ENCODE data around the gene PHF24. TPM values are rescaled to one million over a fixed set of nuclear protein-coding genes. Genes with fewer than 3 reads are reported as not detected.

PHF24 gene
- polyA plus RNA-seq, 1 of the 3 experiments (the other 2 are of a cell fraction), result not detected

GRCh38 chr9:34948451-34948850 is 9.6 kb upstream of the PHF24 start:
- CTCF ChIA-PET, result interaction anchor here (3.4 kb wide), 1 partner anchor 19 kb away, joined by 14 read pairs; no protein-coding TSS in a partner anchor
- no peaks in the 10 kb centered on the region for H4K20me1 ChIP-seq (ENCODE audit: insufficient read depth)
- WGBS (ENCODE audit: low lambda C conversion rate), result 40% methylated on average over 2 of the region's 2 CpGs
- H2AFZ ChIP-seq (ENCODE audit: low read depth), result no peak overlapping the region
- no peaks in the 10 kb centered on the region for H3K9me2 ChIP-seq
- H3K4me1 ChIP-seq (ENCODE audit: control insufficient read depth in 1 of 2, insufficient read depth in 2 of 2, low read depth in 1 of 2, low read length in 1 of 2), result no peaks in the 10 kb centered on the region
- TF ChIP-seq CTCF (IDR thresholded peaks at IDR 0.05) (no peak), CHD2 (IDR thresholded peaks at IDR 0.05; ENCODE audit: low read length, partially characterized antibody) (no peak), MEF2A (IDR thresholded peaks at IDR 0.05; ENCODE audit: borderline replicate concordance, low read depth) (no peak), RXRA (IDR thresholded peaks at IDR 0.05; ENCODE audit: borderline replicate concordance, low read depth) (no peak), RFX5 (IDR thresholded peaks at IDR 0.05; ENCODE audit: low read length) (no peak), RAD21 (IDR thresholded peaks at IDR 0.05; ENCODE audit: low read length) (no peak), EZH2phosphoT487 (IDR thresholded peaks at IDR 0.05; ENCODE audit: borderline replicate concordance, low read depth) (no peak), NFIC (IDR thresholded peaks at IDR 0.05; ENCODE audit: borderline replicate concordance) (no peak), MXI1 (IDR thresholded peaks at IDR 0.05; ENCODE audit: low read depth, low read length) (no peak), TEAD4 (IDR thresholded peaks at IDR 0.05; ENCODE audit: borderline replicate concordance, insufficient read depth) (no peak)
- TF ChIP-seq, protein P1, sequence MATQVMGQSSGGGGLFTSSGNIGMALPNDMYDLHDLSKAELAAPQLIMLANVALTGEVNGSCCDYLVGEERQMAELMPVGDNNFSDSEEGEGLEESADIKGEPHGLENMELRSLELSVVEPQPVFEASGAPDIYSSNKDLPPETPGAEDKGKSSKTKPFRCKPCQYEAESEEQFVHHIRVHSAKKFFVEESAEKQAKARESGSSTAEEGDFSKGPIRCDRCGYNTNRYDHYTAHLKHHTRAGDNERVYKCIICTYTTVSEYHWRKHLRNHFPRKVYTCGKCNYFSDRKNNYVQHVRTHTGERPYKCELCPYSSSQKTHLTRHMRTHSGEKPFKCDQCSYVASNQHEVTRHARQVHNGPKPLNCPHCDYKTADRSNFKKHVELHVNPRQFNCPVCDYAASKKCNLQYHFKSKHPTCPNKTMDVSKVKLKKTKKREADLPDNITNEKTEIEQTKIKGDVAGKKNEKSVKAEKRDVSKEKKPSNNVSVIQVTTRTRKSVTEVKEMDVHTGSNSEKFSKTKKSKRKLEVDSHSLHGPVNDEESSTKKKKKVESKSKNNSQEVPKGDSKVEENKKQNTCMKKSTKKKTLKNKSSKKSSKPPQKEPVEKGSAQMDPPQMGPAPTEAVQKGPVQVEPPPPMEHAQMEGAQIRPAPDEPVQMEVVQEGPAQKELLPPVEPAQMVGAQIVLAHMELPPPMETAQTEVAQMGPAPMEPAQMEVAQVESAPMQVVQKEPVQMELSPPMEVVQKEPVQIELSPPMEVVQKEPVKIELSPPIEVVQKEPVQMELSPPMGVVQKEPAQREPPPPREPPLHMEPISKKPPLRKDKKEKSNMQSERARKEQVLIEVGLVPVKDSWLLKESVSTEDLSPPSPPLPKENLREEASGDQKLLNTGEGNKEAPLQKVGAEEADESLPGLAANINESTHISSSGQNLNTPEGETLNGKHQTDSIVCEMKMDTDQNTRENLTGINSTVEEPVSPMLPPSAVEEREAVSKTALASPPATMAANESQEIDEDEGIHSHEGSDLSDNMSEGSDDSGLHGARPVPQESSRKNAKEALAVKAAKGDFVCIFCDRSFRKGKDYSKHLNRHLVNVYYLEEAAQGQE (IDR thresholded peaks at IDR 0.05; ENCODE audit: low read depth, low read length), result no peak
- no peak overlapping the region for H3K9ac ChIP-seq
- POLR2A ChIA-PET, result no interaction called here
- no peaks in the 10 kb centered on the region for H3K36me3 ChIP-seq (replicated peaks in 1 of 2; ENCODE audit: control insufficient read depth in 1 of 2, insufficient read depth in 2 of 2, low read length in 1 of 2)
- H3K9me3 ChIP-seq, result no peaks in the 10 kb centered on the region
- no peak overlapping the region for H3K27ac ChIP-seq (ENCODE audit: low read depth in 2 of 2, low read length in 1 of 2)
- no peak overlapping the region for H3K4me2 ChIP-seq
- no peaks in the 10 kb centered on the region for H3K27me3 ChIP-seq (ENCODE audit: insufficient read depth)
- no peak overlapping the region for H3K4me3 ChIP-seq (ENCODE audit: low read depth in 2 of 2, low read length in 1 of 2)
- H3K79me2 ChIP-seq (ENCODE audit: insufficient read depth), result no peaks in the 10 kb centered on the region
- DNase-seq, result no peak
- no peaks in the 10 kb centered on the region for H3F3A ChIP-seq (replicated peaks; ENCODE audit: insufficient read depth)

DNA sequence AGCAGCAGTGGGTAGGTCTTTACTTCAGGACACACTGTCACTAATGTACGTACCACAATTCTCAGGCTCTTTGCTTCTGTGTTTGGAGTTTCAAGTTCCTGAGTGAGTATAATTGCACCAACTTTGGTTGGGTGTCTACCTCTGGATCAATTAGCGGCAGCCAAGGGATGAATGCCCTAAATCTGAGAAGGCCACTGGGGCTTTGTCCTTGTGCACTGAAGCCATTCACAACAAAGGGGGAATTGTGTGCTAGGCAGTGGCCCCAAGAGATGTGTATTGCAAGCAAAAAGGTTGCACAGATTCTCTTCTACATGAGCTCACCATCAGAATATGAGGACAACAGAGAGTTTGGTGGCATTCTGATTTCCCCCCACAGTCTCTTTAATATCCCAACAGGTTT is 3.9 kb upstream of the PHF24 start:
- ChIA-PET POLR2A (interaction anchor here (0.9 kb wide), 1 partner anchor 40 kb away, joined by 3 read pairs; no protein-coding TSS in a partner anchor), CTCF (interaction anchor here (1.0 kb wide), 1 partner anchor 31 kb away, joined by 3 read pairs; no protein-coding TSS in a partner anchor)
- H3K4me1 ChIP-seq (ENCODE audit: control insufficient read depth in 1 of 2, insufficient read depth in 2 of 2, low read depth in 1 of 2, low read length in 1 of 2), result peaks cover 0 to 3% of the 10 kb centered on the region in 2 experiments; a peak in 1 of 4 replicates
- no peak overlapping the region for H3K27ac ChIP-seq (ENCODE audit: low read depth in 2 of 2, low read length in 1 of 2)
- H3K9ac ChIP-seq, result no peak overlapping the region
- H3K27me3 ChIP-seq (ENCODE audit: insufficient read depth), result peaks cover 29% of the 10 kb centered on the region
- no peaks in the 10 kb centered on the region for H3K36me3 ChIP-seq (replicated peaks in 1 of 2; ENCODE audit: control insufficient read depth in 1 of 2, insufficient read depth in 2 of 2, low read length in 1 of 2)
- H3K79me2 ChIP-seq (ENCODE audit: insufficient read depth), result no peaks in the 10 kb centered on the region
- no peak for DNase-seq
- H3F3A ChIP-seq (replicated peaks; ENCODE audit: insufficient read depth), result no peaks in the 10 kb centered on the region
- H3K9me2 ChIP-seq, result no peaks in the 10 kb centered on the region
- H4K20me1 ChIP-seq (ENCODE audit: insufficient read depth), result no peaks in the 10 kb centered on the region
- H3K9me3 ChIP-seq, result no peaks in the 10 kb centered on the region
- H3K4me3 ChIP-seq (ENCODE audit: low read depth in 2 of 2, low read length in 1 of 2), result no peak overlapping the region
- H3K4me2 ChIP-seq, result no peak overlapping the region
- H2AFZ ChIP-seq (ENCODE audit: low read depth), result no peak overlapping the region
- 52% methylated on average over 2 of the region's 2 CpGs for whole genome bisulfite sequencing (ENCODE audit: low lambda C conversion rate)
- TF ChIP-seq NFIC (IDR thresholded peaks at IDR 0.05; ENCODE audit: borderline replicate concordance) (no peak), RCOR1 (IDR thresholded peaks at IDR 0.05; ENCODE audit: low read length) (no peak), TCF12 (IDR thresholded peaks at IDR 0.05) (no peak)
- TF ChIP-seq, protein P2, sequence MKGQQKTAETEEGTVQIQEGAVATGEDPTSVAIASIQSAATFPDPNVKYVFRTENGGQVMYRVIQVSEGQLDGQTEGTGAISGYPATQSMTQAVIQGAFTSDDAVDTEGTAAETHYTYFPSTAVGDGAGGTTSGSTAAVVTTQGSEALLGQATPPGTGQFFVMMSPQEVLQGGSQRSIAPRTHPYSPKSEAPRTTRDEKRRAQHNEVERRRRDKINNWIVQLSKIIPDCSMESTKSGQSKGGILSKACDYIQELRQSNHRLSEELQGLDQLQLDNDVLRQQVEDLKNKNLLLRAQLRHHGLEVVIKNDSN (IDR thresholded peaks at IDR 0.05; ENCODE audit: borderline replicate concordance, low read depth), result no peak
- TF ChIP-seq, protein P3, sequence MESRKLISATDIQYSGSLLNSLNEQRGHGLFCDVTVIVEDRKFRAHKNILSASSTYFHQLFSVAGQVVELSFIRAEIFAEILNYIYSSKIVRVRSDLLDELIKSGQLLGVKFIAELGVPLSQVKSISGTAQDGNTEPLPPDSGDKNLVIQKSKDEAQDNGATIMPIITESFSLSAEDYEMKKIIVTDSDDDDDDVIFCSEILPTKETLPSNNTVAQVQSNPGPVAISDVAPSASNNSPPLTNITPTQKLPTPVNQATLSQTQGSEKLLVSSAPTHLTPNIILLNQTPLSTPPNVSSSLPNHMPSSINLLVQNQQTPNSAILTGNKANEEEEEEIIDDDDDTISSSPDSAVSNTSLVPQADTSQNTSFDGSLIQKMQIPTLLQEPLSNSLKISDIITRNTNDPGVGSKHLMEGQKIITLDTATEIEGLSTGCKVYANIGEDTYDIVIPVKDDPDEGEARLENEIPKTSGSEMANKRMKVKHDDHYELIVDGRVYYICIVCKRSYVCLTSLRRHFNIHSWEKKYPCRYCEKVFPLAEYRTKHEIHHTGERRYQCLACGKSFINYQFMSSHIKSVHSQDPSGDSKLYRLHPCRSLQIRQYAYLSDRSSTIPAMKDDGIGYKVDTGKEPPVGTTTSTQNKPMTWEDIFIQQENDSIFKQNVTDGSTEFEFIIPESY (IDR thresholded peaks at IDR 0.05; ENCODE audit: borderline replicate concordance, low read depth), result no peak
- TF ChIP-seq, protein P1 (IDR thresholded peaks at IDR 0.05; ENCODE audit: low read depth, low read length), result no peak

Data from SK-N-SH (cell line).